ENCODE measurements around the gene MICAL2. TPM values are rescaled to one million over a fixed set of nuclear protein-coding genes. Genes with fewer than 3 reads are reported as not detected.

Gene MICAL2
- total and polyA plus RNA-seq, 2 of the 13 experiments (the other 11 are each of a cell fraction or from before 2014, with no cell fraction given), result 0.78 to 1.1 TPM

DNA sequence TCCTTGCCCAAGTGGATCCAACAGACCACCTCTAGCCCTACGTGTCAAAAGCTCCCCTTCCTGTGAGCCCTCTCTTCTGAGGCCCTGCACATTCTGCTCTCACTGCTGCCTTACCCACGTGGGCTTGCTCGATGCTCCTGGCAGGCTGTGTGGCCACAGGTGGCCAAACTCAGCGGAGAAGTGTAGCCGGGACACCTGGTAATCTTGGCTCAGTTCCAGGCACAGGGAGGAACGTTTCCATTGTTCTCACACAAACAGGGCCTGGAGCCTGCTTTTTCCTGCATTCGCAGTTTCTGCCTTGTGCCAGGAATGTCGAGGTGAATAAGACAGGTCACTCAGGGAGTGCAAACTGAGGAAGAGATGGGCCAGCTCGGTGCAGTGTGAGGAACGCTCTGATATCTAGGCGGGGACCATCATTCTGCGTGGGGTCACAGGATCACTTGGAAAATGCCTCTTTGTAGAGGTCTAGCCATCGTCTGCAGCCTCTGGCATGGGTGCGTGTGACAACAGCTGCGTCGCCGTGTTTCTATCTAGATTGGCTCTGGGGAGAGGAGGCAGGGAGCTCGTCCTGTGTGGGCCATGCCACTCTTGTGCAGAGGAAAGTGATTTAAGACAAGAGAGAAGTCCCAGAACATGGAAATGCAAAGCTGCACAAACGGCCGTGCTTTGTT lies 139.3 kb downstream of the MICAL2 start (continued):
- TF ChIP-seq FUBP1 (CRISPR knock-in tag; IDR thresholded peaks at IDR 0.05; ENCODE audit: borderline replicate concordance), result no peak
- no peak for TF ChIP-seq ZNF124 (CRISPR knock-in tag; IDR thresholded peaks at IDR 0.05)
- TF ChIP-seq ZNF264 (CRISPR knock-in tag; IDR thresholded peaks at IDR 0.05), result no peak
- no peak for TF ChIP-seq RBM22 (optimal IDR thresholded peaks at IDR 0.05; ENCODE audit: low read length)
- TF ChIP-seq LCORL (IDR thresholded peaks at IDR 0.05), result no peak
- TF ChIP-seq LCORL (CRISPR knock-in tag; IDR thresholded peaks at IDR 0.05), result no peak
- TF ChIP-seq ZNF629 (CRISPR knock-in tag; conservative IDR thresholded peaks at IDR 0.05), result no peak
- TF ChIP-seq, protein P1, sequence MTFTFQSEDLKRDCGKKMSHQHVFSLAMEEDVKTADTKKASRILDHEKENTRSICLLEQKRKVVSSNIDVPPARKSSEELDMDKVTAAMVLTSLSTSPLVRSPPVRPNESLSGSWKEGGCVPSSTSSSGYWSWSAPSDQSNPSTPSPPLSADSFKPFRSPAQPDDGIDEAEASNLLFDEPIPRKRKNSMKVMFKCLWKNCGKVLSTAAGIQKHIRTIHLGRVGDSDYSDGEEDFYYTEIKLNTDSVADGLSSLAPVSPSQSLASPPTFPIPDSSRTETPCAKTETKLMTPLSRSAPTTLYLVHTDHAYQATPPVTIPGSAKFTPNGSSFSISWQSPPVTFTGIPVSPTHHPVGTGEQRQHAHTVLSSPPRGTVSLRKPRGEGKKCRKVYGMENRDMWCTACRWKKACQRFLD (CRISPR knock-in tag; IDR thresholded peaks at IDR 0.05; ENCODE audit: borderline replicate concordance), result no peak
- no peak for TF ChIP-seq ZBTB42 (CRISPR knock-in tag; IDR thresholded peaks at IDR 0.05)
- no peak for TF ChIP-seq IKZF1 (IDR thresholded peaks at IDR 0.05)
- TF ChIP-seq BORCS8-MEF2B (CRISPR knock-in tag; IDR thresholded peaks at IDR 0.05), result no peak
